HepG2 (cell line): ENCODE data around the gene TC2N. TPM values are rescaled to one million over a fixed set of nuclear protein-coding genes. Genes with fewer than 3 reads are reported as not detected.

Source experiments
- ATAC-seq: fragments of 200-7000 bp; cut with Tn5 transposase; 3 replicates; pipeline ENCODE4 v1.9.1; 2020; ENCODE audit warnings: mild to moderate bottlenecking, moderate library complexity
- BruUV-seq: library from RNA; stranded (reverse); fragments of 400-500 nt; replicated peaks from 2 replicates; lab custom pipeline; 2021; lab: Mats Ljungman, UMichigan
- CTCF ChIA-PET: fragments of 300-600 bp; formaldehyde crosslinking; extraction: SDS; loops from one replicate; lab custom pipeline; 2021; ENCODE audit warnings: low total read pairs, inconsistent platforms, low intra/inter-chr PET ratio; lab: Yijun Ruan, JAX
- POLR2A ChIA-PET: fragments of 350-600 bp; sonication (Branson Sonifier 250); formaldehyde crosslinking; loops from one replicate; lab custom pipeline; 2020; ENCODE audit warnings: antibody characterized with exemption, inconsistent platforms; lab: Yijun Ruan, JAX
- DNase-seq: peaks from one replicate; pipeline ENCODE4 v3.0.0-alpha.2; 2015; ENCODE audit warnings: low spot score
- FAIRE-seq: peaks from 3 replicates; lab custom pipeline; 2011; peaks lifted over from hg19 to GRCh38; lab: Jason Lieb, UNC
- H2AFZ ChIP-seq: one replicate; pipeline ENCODE4 v1.6.1; 2011; ENCODE audit warnings: low read length, inconsistent platforms
- H3K27ac ChIP-seq: fragments of 300-600 bp; 3 replicates; pipeline ENCODE4 v1.8.0; 2011; ENCODE audit warnings: mixed run types, mild to moderate bottlenecking, mixed read lengths, low read length, inconsistent platforms; ENCODE audit not compliant: insufficient read depth; ENCODE audit errors: extremely low read length
- H3K27me3 ChIP-seq, 2 experiments: fragments of 200-600 bp in 1 of 2; 2 replicates in 1 of 2; 3 replicates in 1 of 2; pipeline versions ENCODE4 v1.6.0 to v1.8.0; 2011; ENCODE audit warnings: low read length in 2 of 2, mild to moderate bottlenecking in 2 of 2, moderate library complexity in 2 of 2, inconsistent platforms in 1 of 2; ENCODE audit not compliant: insufficient read depth in 2 of 2, control insufficient read depth in 1 of 2
- H3K36me3 ChIP-seq, 2 experiments: fragments of 200-600 bp in 1 of 2; replicated peaks in 1 of 2; 2 replicates in 1 of 2; 3 replicates in 1 of 2; pipeline versions ENCODE4 v1.5.1 to v1.8.0; 2011; ENCODE audit warnings: low read length in 2 of 2, inconsistent platforms in 1 of 2; ENCODE audit not compliant: insufficient read depth in 2 of 2, control insufficient read depth in 1 of 2
- H3K4me1 ChIP-seq: 2 replicates; pipeline ENCODE4 v1.5.1; 2012; ENCODE audit warnings: low read length, inconsistent platforms; ENCODE audit not compliant: insufficient read depth
- H3K4me2 ChIP-seq: 2 replicates; pipeline ENCODE4 v1.6.0; 2011; ENCODE audit warnings: low read depth, low read length, inconsistent platforms
- H3K4me3 ChIP-seq, 3 experiments: fragments of 200-600 bp in 1 of 3; sonication (generic), shearing (Covaris generic) in 1 of 3; replicated peaks in 1 of 3; 2 replicates each; pipeline ENCODE4 v1.5.1; 2011 to 2016; ENCODE audit warnings: low read length in 3 of 3, inconsistent platforms in 2 of 3, low read depth in 2 of 3, mild to moderate bottlenecking in 2 of 3, control low read depth in 1 of 3, mixed read lengths in 1 of 3; ENCODE audit not compliant: insufficient read depth in 1 of 3
- H3K79me2 ChIP-seq: one replicate; pipeline ENCODE4 v1.6.1; 2011; ENCODE audit warnings: low read length, inconsistent platforms; ENCODE audit not compliant: insufficient read depth
- H3K9ac ChIP-seq: 2 replicates; pipeline ENCODE4 v1.6.0; 2011; ENCODE audit warnings: mild to moderate bottlenecking, low read depth, low read length, inconsistent platforms; ENCODE audit not compliant: insufficient read depth
- H3K9me3 ChIP-seq: 2 replicates; pipeline ENCODE4 v1.5.1; 2012; ENCODE audit warnings: mild to moderate bottlenecking, low read length
- H4K20me1 ChIP-seq: 2 replicates; pipeline ENCODE4 v1.6.0; 2011; ENCODE audit warnings: inconsistent platforms, mild to moderate bottlenecking, low read length, moderate library complexity; ENCODE audit not compliant: insufficient read depth
- MAFK ChIP-seq, 2 experiments: IDR thresholded peaks in 1 of 2; conservative IDR thresholded peaks in 1 of 2; 2 replicates each; pipeline ENCODE4 v1.6.1; 2011; ENCODE audit warnings: improper control_type of control experiment in 2 of 2, low read length in 2 of 2
- NRL ChIP-seq: sonication (generic); formaldehyde crosslinking; IDR thresholded peaks from 2 replicates; pipeline ENCODE4 v1.5.0; 2020; ENCODE audit warnings: missing genetic modification reagents, mild to moderate bottlenecking, moderate library complexity, borderline replicate concordance
- RAD21 ChIP-seq: fragments of 450-650 bp; formaldehyde crosslinking; IDR thresholded peaks from 2 replicates; pipeline ENCODE4 v1.5.0; 2020; ENCODE audit warnings: mild to moderate bottlenecking
- SMC3 ChIP-seq: IDR thresholded peaks from 2 replicates; pipeline ENCODE4 v1.6.1; 2011; ENCODE audit warnings: low read length, improper control_type of control experiment
- STAG1 ChIP-seq: sonication (generic); formaldehyde crosslinking; IDR thresholded peaks from 2 replicates; pipeline ENCODE4 v1.4.0; 2020; ENCODE audit warnings: missing genetic modification reagents
- XRCC5 ChIP-seq: fragments of 200-400 bp; formaldehyde crosslinking; optimal IDR thresholded peaks from 2 replicates; pipeline ENCODE3; 2017; ENCODE audit warnings: mild to moderate bottlenecking, low read length
- YY1 ChIP-seq: IDR thresholded peaks from 2 replicates; pipeline ENCODE4 v1.6.1; 2011; ENCODE audit warnings: low read length, low read depth, moderate library complexity, mild to moderate bottlenecking; ENCODE audit not compliant: insufficient read depth, insufficient replicate concordance
- WGBS: methylation state at CpG from one replicate; pipeline ENCODE4 v1.1.6; 2017; ENCODE audit warnings: low lambda C conversion rate; 5-methylcytosine and 5-hydroxymethylcytosine counted together
- in situ Hi-C: cut with HindIII; loops from 2 replicates; pipeline ENCODE4 v1.10.0; 2017; ENCODE audit warnings: low pct_unique_long_range_greater_than_20kb; ENCODE audit not compliant: extremely low pct_ligation_motif_present
- intact Hi-C: fragments of 100-400 bp; cut with micrococcal nuclease; formaldehyde crosslinking; loops from one replicate; pipeline ENCODE4 v1.10.0; 2022; ENCODE audit not compliant: unreplicated experiment
- polyA plus RNA-seq, 8 experiments: library from polyadenylated mRNA; depleted of rRNA in 3 of 8; stranded (reverse) in 7 of 8; unstranded in 1 of 8; fragments of >200 nt; fragmentation: Illumina TruSeq in 4 of 8; extraction: Trizol in 4 of 8; gene quantifications; 2 replicates each; pipeline versions ENCODE4 v1.2.1 to v1.2.3, GENCODE V29; 2011 to 2016; ENCODE audit warnings: low read depth in 4 of 8, missing spikeins in 1 of 8, mixed read lengths in 1 of 8; ENCODE audit not compliant: insufficient read depth in 1 of 8
- total RNA-seq, 5 experiments: library from RNA; depleted of rRNA; stranded (reverse); fragments of >200 nt; fragmentation: Illumina TruSeq; extraction: Trizol; gene quantifications; 2 replicates each; pipeline ENCODE4 v1.2.3, GENCODE V29; 2016; ENCODE audit warnings: low read depth in 1 of 5
- TF ChIP-seq, protein P1 (sequence below): sonication (generic); formaldehyde crosslinking; IDR thresholded peaks from 2 replicates; pipeline ENCODE4 v1.4.0; 2020; ENCODE audit warnings: missing genetic modification reagents, mild to moderate bottlenecking, borderline replicate concordance
- TF ChIP-seq, protein P2 (sequence below): sonication (generic); formaldehyde crosslinking; IDR thresholded peaks from 2 replicates; pipeline ENCODE4; 2020; ENCODE audit warnings: missing genetic modification reagents, mild to moderate bottlenecking, borderline replicate concordance
- TF ChIP-seq, protein P3 (sequence below): sonication (generic); formaldehyde crosslinking; IDR thresholded peaks from 2 replicates; pipeline ENCODE4 v1.5.0; 2020; ENCODE audit warnings: mild to moderate bottlenecking, missing genetic modification reagents, moderate library complexity

The TC2N gene
- total and polyA plus RNA-seq, 2 of the 13 experiments (the other 11 are each of a cell fraction or from before 2014, with no cell fraction given): 0.03 TPM; not detected in 1

DNA sequence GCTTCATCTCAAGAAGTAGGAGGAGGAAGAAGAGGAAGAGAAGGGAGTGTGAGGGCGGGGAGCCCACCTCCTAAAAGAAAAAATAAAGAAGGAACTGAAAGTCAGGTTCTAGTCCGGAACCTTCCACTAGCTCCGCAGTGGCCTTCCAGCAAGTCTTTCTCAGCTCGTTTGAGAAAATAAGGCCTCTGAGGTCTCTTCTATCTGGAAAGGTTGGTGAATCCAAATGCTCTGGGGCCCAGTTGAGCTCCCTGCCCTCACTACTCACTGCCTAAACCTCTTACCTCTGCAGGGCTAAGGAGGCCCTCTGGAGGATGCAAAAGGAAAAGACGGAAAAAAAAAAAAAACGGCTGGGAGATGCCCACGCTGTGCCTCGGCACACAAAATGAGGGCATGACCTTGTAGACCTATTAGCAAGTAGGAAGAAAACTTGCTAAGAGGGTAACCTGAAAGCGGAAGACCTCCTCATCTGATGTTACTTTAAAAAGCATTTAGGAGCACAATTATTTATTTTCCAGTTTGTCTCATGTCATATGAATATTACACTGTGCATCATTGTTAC is 44.2 kb upstream of the TC2N start:
- in situ Hi-C loops: loop anchor here (25.0 kb wide), 1 partner anchor 249 kb away; no protein-coding TSS in a partner anchor
- Histone ChIP-seq H3K36me3 (no peaks in the 10 kb centered on the region), H3K79me2 (no peaks in the 10 kb centered on the region), H3K4me3 (no peak overlapping the region), H3K4me1 (peaks cover 3% of the 10 kb centered on the region; the same call in 1 of the 2 replicates), H3K4me2 (no peak overlapping the region), H2AFZ (no peak overlapping the region), H3K27ac (no peak overlapping the region), H4K20me1 (no peaks in the 10 kb centered on the region), H3K9me3 (no peaks in the 10 kb centered on the region), H3K9ac (no peak overlapping the region), H3K27me3 (no peaks in the 10 kb centered on the region)
- TF ChIP-seq XRCC5 (peak; percentile 15), STAG1 (CRISPR knock-in tag) (peak; percentile 72), RAD21 (CRISPR knock-in tag) (peak; percentile 37; the same call in 1 of the 2 replicates), MAFK (conservative IDR thresholded peaks at IDR 0.05 in 1 of 2, IDR thresholded peaks at IDR 0.05 in 1 of 2; ENCODE audit: low read length in 2 of 2) (no peak), SMC3 (peak; percentile 83), NRL (CRISPR knock-in tag) (no peak), YY1 (peak; percentile 76)
- TF ChIP-seq, protein P1, sequence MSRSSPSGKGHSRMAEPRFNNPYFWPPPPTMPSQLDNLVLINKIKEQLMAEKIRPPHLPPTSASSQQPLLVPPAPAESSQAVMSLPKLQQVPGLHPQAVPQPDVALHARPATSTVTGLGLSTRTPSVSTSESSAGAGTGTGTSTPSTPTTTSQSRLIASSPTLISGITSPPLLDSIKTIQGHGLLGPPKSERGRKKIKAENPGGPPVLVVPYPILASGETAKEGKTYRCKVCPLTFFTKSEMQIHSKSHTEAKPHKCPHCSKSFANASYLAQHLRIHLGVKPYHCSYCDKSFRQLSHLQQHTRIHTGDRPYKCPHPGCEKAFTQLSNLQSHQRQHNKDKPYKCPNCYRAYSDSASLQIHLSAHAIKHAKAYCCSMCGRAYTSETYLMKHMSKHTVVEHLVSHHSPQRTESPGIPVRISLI (CRISPR knock-in tag): peak; percentile 87
- TF ChIP-seq, protein P2, sequence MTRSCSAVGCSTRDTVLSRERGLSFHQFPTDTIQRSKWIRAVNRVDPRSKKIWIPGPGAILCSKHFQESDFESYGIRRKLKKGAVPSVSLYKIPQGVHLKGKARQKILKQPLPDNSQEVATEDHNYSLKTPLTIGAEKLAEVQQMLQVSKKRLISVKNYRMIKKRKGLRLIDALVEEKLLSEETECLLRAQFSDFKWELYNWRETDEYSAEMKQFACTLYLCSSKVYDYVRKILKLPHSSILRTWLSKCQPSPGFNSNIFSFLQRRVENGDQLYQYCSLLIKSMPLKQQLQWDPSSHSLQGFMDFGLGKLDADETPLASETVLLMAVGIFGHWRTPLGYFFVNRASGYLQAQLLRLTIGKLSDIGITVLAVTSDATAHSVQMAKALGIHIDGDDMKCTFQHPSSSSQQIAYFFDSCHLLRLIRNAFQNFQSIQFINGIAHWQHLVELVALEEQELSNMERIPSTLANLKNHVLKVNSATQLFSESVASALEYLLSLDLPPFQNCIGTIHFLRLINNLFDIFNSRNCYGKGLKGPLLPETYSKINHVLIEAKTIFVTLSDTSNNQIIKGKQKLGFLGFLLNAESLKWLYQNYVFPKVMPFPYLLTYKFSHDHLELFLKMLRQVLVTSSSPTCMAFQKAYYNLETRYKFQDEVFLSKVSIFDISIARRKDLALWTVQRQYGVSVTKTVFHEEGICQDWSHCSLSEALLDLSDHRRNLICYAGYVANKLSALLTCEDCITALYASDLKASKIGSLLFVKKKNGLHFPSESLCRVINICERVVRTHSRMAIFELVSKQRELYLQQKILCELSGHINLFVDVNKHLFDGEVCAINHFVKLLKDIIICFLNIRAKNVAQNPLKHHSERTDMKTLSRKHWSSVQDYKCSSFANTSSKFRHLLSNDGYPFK (CRISPR knock-in tag): peak; percentile 88
- TF ChIP-seq, protein P3, sequence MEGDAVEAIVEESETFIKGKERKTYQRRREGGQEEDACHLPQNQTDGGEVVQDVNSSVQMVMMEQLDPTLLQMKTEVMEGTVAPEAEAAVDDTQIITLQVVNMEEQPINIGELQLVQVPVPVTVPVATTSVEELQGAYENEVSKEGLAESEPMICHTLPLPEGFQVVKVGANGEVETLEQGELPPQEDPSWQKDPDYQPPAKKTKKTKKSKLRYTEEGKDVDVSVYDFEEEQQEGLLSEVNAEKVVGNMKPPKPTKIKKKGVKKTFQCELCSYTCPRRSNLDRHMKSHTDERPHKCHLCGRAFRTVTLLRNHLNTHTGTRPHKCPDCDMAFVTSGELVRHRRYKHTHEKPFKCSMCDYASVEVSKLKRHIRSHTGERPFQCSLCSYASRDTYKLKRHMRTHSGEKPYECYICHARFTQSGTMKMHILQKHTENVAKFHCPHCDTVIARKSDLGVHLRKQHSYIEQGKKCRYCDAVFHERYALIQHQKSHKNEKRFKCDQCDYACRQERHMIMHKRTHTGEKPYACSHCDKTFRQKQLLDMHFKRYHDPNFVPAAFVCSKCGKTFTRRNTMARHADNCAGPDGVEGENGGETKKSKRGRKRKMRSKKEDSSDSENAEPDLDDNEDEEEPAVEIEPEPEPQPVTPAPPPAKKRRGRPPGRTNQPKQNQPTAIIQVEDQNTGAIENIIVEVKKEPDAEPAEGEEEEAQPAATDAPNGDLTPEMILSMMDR (CRISPR knock-in tag): peak; percentile 74
- DNase-seq: peak; percentile 47
- FAIRE-seq: peak; percentile 44
- ChIA-PET CTCF (interaction anchor here (0.6 to 2.5 kb wide), 3 partner anchors 53 to 262 kb away, joined by 3 to 11 read pairs (median 7); no protein-coding TSS in a partner anchor), POLR2A (interaction anchor here (0.9 kb wide), 1 partner anchor 402 kb away, joined by 4 read pairs; no protein-coding TSS in a partner anchor)
- intact Hi-C loops: loop anchor here (1.0 to 5.0 kb wide), 2 partner anchors 52 to 259 kb away; no protein-coding TSS in a partner anchor
- 39% methylated on average over 9 of the region's 9 CpGs for WGBS
- BruUV-seq: no TSS peak
- peak; percentile 90 for ATAC-seq
